ENCODE results near the gene KRTAP25-1.

Gene KRTAP25-1

DNA sequence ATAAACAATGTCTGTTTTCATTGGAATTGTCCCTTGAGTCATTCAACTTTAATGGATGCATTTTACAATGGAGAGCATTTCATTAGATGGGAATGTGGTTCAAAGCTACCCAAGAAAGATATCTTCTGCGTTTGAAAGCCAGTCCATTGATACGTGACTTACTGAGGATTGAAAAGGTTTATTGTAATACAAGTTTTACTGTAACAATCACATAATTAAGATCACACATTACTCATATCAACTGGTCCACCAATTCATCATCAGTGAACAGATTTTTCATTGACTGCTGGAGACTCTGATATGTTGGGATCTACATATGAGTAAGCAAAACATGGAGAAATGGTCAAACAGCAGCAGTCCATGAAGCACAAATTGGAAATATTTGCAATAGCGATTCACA, 39.4 kb downstream of the KRTAP25-1 start:
- no peak for DNase-seq (ENCODE audit: low read depth in 2 of 2)

DNA sequence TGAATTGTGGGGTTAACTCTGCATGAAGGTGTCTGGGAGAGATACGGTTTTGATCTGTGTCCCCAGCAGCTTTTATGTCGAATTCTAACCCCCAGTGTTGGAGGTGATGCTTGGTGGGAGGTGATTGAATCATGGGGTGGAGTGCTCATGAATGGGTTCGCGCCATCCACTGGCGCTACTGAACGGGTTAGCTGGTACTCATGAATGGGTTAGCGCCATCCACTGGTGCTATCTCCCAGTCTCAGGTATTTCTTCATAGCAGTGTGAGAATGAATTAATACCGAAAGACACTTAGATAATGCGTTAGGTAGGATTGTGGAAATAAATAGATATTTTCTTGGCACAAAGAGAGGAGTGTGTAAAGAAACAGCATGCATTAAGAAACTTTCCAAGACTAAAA, 40.5 kb downstream of the KRTAP25-1 start:
- no peak for DNase-seq (ENCODE audit: low read depth in 2 of 2)

DNA sequence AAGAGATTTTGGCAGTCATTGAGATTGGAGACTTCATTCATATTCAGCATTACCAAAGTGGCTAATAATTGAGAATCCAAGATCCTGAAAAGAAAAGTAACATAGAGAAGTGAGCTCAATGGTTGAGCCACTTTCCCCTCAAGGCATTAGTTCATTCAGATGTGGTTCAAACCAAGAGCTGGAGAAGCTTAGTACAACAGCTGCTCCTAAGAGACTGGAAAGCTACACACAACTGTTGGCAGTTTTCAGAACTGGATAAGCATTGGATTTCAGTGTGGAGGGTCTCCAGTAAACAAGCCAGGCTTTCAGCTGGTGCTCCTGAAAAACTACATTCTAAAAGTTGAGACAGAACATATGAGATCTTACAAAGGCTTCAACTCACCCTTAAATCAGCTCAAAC, 44.3 kb downstream of the KRTAP25-1 start:
- DNase-seq (ENCODE audit: low read depth in 2 of 2): no peak

DNA sequence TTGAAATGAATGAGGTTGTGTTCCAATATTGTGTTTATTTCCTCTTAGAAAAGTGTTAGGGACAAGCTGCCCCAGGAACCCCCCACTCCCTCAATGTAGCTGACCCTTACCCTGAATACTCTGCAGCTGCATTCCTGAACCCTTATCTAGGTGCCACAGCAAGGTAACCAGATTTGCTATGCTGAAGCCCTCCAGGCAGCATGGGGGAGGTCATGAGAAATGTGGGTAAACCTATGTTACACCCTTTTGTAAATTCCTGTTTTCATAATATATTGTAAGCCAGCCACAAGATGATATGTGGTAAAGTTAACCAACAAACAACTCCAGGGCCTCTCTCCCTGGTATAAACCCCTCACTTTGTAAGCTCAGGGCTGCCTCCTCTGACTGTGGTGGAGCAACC, 45.6 kb downstream of the KRTAP25-1 start:
- DNase-seq (ENCODE audit: low read depth in 2 of 2): no peak

DNA sequence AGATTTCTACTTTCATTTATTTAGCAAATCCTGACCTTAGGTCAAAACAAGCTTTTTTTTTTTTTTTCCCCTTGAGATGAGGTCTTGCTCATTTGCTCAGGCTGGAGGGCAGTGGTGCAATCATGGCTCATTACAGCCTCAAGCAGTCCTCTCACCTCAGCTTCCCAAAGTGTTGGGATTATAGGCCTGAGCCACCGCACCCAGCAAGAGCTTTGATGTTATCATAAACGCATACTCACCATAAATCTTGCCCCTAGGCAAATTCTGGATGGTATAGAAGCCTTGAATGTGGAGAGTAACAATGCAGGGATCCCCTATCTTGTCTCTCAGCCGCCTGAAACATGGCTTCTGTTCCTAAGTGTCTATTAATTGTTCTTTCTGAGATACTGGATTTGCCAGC, 48.7 kb downstream of the KRTAP25-1 start:
- no peak for DNase-seq (ENCODE audit: low read depth in 2 of 2)
